Activated CD4-positive, alpha-beta T cell treated with anti-CD3 and anti-CD28 coated beads, Interleukin-2, amount 50 U/mL, for 16 hours (primary cell): ENCODE results near the gene GPRC5C.

Source experiments
- DNase-seq: peaks from one replicate; pipeline ENCODE4 v3.0.0-alpha.2; 2020

The GPRC5C gene

GRCh38 chr17:74435775-74436359 lies 4.0 kb downstream of the GPRC5C start:
- DNase-seq, result no peak

GRCh38 chr17:74437702-74438101 lies 5.8 kb downstream of the GPRC5C start:
- no peak for DNase-seq

- DNase-seq, result no peak
Measured at GRCh38 chr17:74439691-74440567, 8.0 kb downstream of the GPRC5C start.

GRCh38 chr17:74441537-74441936 lies 9.6 kb downstream of the GPRC5C start:
- DNase-seq, result no peak

- no peak for DNase-seq
Measured at GRCh38 chr17:74442291-74442669, 10.4 kb downstream of the GPRC5C start.

- no peak for DNase-seq
Measured at GRCh38 chr17:74442670-74443515, 11.0 kb downstream of the GPRC5C start.

- no peak for DNase-seq
Measured at GRCh38 chr17:74443516-74444296, 11.8 kb downstream of the GPRC5C start.

GRCh38 chr17:74444406-74444805 lies 12.5 kb downstream of the GPRC5C start:
- no peak for DNase-seq

GRCh38 chr17:74445158-74445557 lies 13.3 kb downstream of the GPRC5C start:
- no peak for DNase-seq

GRCh38 chr17:74446551-74447500 lies 14.9 kb downstream of the GPRC5C start:
- no peak for DNase-seq

GRCh38 chr17:74447628-74448159 lies 15.8 kb downstream of the GPRC5C start:
- no peak for DNase-seq

GRCh38 chr17:74448756-74449155 lies 16.9 kb downstream of the GPRC5C start:
- no peak for DNase-seq

- no peak for DNase-seq
Measured at GRCh38 chr17:74449306-74449705, 17.4 kb downstream of the GPRC5C start.

GRCh38 chr17:74449773-74450172 lies 17.9 kb downstream of the GPRC5C start:
- DNase-seq, result no peak

- DNase-seq, result no peak
Measured at GRCh38 chr17:74450231-74450630, 18.3 kb downstream of the GPRC5C start.

GRCh38 chr17:74450925-74451403 lies 19.1 kb downstream of the GPRC5C start:
- no peak for DNase-seq

GRCh38 chr17:74451557-74451956 lies 19.7 kb downstream of the GPRC5C start:
- DNase-seq, result no peak

- DNase-seq, result no peak
Measured at GRCh38 chr17:74452033-74452840, 20.3 kb downstream of the GPRC5C start.

GRCh38 chr17:74452841-74453661 lies 21.2 kb downstream of the GPRC5C start:
- no peak for DNase-seq
